Kidney epithelial cell (primary cell): ENCODE measurements around the gene THEMIS. TPM values are rescaled to one million over a fixed set of nuclear protein-coding genes. Genes with fewer than 3 reads are reported as not detected.

Experiments used
- DNase-seq: peaks from one replicate; pipeline ENCODE4 v3.0.0-alpha.2; 2010; ENCODE audit warnings: low read depth
- H3K27me3 ChIP-seq: 2 replicates; pipeline ENCODE4 v1.6.0; 2011; ENCODE audit warnings: low read length; ENCODE audit not compliant: control insufficient read depth, insufficient read depth
- H3K36me3 ChIP-seq: 2 replicates; pipeline ENCODE4 v1.5.1; 2011; ENCODE audit warnings: low read length; ENCODE audit not compliant: control insufficient read depth, insufficient read depth
- H3K4me3 ChIP-seq: 2 replicates; pipeline ENCODE4 v1.5.1; 2011; ENCODE audit warnings: low read depth, mild to moderate bottlenecking, control low read depth, low read length
- total RNA-seq: library from RNA; depleted of rRNA; stranded (reverse); fragments of >200 nt; gene quantifications from 2 replicates; pipeline ENCODE4 v1.2.3, GENCODE V29; 2015
- TF ChIP-seq, protein P1 (sequence below): IDR thresholded peaks from 2 replicates; pipeline ENCODE4 v1.5.1; 2011; ENCODE audit warnings: mild to moderate bottlenecking, moderate library complexity, low read length, control low read depth, inconsistent platforms; ENCODE audit not compliant: insufficient read depth, poor library complexity, severe bottlenecking

THEMIS gene
- total RNA-seq, 1 donor from 2014 or later, result not detected

DNA sequence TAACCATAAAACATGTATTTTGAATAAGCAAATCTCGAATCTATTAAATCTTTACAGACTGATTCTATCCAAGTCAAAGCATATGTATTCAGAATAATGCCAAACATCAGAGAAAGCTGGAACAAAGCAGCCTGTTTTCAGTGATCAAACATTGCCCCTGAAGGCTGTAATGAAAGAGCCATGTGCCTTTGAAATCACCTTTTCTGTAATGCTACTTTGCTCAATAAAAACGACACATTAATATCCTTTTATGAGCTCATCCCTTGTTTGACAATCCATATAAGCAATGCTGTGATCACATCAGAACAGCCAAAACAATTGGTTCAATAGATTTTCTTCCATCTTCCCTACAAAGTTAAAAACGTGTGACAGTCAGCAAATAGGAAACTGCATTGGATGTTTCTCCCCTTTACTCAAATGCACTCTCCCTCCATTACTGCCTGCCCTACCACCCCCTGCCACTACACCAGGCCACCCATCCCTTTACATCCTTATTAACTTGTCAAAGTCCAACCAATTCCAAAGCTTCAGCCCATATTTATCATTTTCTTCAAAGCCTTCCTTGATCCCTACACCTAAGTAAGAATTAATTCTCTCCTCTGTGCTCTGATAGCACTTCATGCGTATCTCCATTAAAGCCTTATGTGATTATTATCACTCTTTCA, 42.0 kb downstream of the THEMIS start:
- no peaks in the 10 kb centered on the region for H3K27me3 ChIP-seq
- TF ChIP-seq, protein P1, sequence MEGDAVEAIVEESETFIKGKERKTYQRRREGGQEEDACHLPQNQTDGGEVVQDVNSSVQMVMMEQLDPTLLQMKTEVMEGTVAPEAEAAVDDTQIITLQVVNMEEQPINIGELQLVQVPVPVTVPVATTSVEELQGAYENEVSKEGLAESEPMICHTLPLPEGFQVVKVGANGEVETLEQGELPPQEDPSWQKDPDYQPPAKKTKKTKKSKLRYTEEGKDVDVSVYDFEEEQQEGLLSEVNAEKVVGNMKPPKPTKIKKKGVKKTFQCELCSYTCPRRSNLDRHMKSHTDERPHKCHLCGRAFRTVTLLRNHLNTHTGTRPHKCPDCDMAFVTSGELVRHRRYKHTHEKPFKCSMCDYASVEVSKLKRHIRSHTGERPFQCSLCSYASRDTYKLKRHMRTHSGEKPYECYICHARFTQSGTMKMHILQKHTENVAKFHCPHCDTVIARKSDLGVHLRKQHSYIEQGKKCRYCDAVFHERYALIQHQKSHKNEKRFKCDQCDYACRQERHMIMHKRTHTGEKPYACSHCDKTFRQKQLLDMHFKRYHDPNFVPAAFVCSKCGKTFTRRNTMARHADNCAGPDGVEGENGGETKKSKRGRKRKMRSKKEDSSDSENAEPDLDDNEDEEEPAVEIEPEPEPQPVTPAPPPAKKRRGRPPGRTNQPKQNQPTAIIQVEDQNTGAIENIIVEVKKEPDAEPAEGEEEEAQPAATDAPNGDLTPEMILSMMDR, result no peak
- no peak for DNase-seq
- no peak overlapping the region for H3K4me3 ChIP-seq
- H3K36me3 ChIP-seq, result no peaks in the 10 kb centered on the region

DNA sequence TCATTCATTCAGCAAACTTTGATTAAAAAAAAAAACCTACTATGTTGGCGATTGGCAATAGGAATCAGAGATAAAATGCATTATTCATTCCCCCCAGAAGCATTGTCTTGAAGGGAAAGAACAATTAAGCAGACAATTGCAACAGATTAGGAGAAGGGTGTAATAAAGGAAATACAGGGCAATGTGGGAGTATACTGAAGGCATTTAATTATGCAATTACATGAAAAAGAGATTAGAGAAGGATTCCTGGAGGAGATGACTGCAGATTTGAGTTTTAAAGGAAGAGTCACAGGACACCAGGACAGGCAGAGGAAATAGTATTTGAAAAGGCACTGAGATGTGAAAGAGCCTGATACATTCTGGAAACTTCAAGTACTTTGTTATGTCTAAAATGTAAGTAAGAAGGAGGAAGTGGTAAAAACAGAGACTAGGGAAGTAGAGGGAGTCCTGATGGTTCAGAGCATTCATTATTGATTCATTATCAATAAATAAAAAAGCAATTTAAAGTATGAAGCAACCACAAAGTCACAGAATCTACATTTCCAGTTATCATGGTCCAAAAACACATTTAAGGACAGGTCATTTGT, 43.7 kb downstream of the THEMIS start:
- Histone ChIP-seq H3K4me3 (no peak overlapping the region), H3K36me3 (no peaks in the 10 kb centered on the region), H3K27me3 (no peaks in the 10 kb centered on the region)
- no peak for DNase-seq
- TF ChIP-seq, protein P1, result no peak

DNA sequence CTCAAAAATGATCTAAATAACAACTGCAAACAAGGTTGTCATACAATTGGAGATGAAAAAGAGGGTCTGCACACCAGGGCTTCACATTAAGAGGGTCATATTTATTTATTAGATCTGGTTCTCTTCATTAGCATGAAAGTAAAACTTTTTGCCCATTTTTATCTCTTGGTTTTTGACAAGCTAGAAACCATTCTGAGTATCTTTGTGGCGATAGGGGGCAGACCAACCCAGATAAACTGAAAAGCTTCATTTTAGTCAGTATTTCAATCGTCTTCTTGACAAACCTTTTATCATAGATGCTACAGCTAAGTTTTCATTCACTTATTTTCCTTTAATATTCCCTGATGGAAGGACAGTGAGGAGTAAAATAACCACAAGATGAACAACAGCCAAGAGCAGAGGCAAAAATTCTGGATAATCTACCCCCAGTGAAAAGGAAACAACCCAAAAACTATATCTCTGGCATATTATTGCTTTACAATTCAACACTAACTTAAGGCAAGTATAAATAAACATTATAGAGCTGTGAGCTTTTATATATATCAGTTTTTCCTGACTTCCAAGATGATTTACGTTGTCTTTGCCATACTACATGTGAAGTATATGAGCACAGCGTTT, 45.2 kb downstream of the THEMIS start:
- TF ChIP-seq, protein P1, result peak; percentile 51
- H3K36me3 ChIP-seq, result no peaks in the 10 kb centered on the region
- no peaks in the 10 kb centered on the region for H3K27me3 ChIP-seq
- no peak for DNase-seq
- no peak overlapping the region for H3K4me3 ChIP-seq

DNA sequence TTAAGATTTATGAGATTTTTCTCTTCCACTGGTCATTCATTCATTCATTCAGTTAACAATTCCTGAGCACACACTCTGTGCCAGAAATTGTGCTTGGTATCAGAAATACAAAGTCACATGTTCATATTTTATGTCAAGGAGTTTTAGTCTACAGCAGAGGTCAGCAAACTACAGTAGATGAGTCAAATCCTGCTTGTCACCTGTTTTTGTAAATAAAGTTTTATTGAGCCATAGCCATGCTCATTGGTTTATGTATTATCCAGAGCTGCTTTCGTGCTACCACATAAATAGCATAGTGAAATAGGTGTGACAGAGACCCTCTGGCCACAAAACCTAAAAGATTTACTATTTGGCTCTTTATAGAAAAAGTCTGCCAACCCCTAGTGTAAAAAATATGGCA, 46.8 kb downstream of the THEMIS start:
- H3K27me3 ChIP-seq, result no peaks in the 10 kb centered on the region
- H3K4me3 ChIP-seq, result no peak overlapping the region
- DNase-seq, result no peak
- TF ChIP-seq, protein P1, result no peak
- no peaks in the 10 kb centered on the region for H3K36me3 ChIP-seq

DNA sequence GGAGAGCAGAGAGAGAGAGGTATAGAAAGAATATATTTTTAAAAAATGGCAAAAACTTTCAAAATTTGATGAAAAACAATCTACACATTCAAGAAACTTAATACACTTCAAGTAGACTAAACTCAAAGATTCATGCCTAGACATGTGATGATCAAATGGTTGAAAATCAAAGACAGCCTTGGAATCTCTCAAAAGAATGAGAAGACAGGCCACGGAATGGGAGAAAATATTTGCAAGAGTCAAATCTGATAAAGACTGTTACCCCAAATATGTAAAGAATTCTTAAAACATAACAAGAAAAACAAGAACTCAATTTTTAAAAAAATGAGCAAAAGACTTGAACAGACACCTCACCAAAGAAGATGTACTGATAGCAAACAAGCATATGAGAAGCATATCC, 49.7 kb downstream of the THEMIS start:
- no peak overlapping the region for H3K4me3 ChIP-seq
- no peaks in the 10 kb centered on the region for H3K36me3 ChIP-seq
- H3K27me3 ChIP-seq, result no peaks in the 10 kb centered on the region
- DNase-seq, result no peak
- TF ChIP-seq, protein P1, result no peak
